ENCODE data around the gene MYO15B.

Gene MYO15B

GRCh38 chr17:75670868-75671267 lies 83.3 kb downstream of the MYO15B start:
- no peak for DNase-seq

GRCh38 chr17:75672011-75672410 lies 84.4 kb downstream of the MYO15B start:
- DNase-seq, result no peak

- DNase-seq, result no peak
Measured at GRCh38 chr17:75673487-75673886, 85.9 kb downstream of the MYO15B start.
